ENCODE data around the gene CD80. TPM values are rescaled to one million over a fixed set of nuclear protein-coding genes. Genes with fewer than 3 reads are reported as not detected.
A peak's percentile ranks its signal among the peaks of the same experiment; 100 is the strongest.

CD80 gene
- total and polyA plus RNA-seq, 9 of the 15 experiments (the other 6 are each of a cell fraction or from before 2014, with no cell fraction given) = 3.0 to 8.2 (median 5.7) TPM

DNA sequence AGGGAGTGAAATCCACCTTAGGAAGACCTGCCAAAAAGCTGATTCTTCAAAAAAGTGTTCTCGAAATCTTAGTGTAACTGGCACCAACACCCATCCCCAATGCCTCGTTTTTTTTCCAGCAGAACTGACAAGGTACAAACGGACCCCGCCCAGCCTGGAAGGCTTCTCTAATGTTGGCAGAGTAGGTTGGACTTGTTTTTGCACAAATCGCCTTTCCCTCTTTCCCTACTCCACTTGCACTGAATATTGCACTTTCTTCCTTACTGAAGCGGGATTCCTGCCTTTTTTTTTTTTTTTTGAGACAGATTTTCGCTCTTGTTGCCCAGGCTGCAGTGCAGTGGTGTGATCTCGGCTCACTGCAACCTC, 61.6 kb downstream of the CD80 start:
- H2AFZ ChIP-seq (ENCODE audit: low read depth, low read length) = peak overlapping the region; percentile 81
- no peak for TF ChIP-seq TCFL5 (CRISPR knock-in tag; conservative IDR thresholded peaks at IDR 0.05)
- peak; percentile 61; the same call in 1 of the 2 replicates for TF ChIP-seq HDGF (IDR thresholded peaks at IDR 0.05)
- no peak for TF ChIP-seq DNMT1 (IDR thresholded peaks at IDR 0.05)
- no peak for TF ChIP-seq CREB1 (IDR thresholded peaks at IDR 0.05)
- no peak for TF ChIP-seq CREB1 (CRISPR knock-in tag; IDR thresholded peaks at IDR 0.05)
- peak; percentile 33; the same call in 1 of the 2 replicates for TF ChIP-seq ZNF766 (CRISPR knock-in tag; conservative IDR thresholded peaks at IDR 0.05)
- TF ChIP-seq EWSR1 (IDR thresholded peaks at IDR 0.05; ENCODE audit: borderline replicate concordance, low read depth, partially characterized antibody) = no peak
- peak; percentile 46 for TF ChIP-seq ZNF316 (IDR thresholded peaks at IDR 0.05)
- TF ChIP-seq, protein P1, sequence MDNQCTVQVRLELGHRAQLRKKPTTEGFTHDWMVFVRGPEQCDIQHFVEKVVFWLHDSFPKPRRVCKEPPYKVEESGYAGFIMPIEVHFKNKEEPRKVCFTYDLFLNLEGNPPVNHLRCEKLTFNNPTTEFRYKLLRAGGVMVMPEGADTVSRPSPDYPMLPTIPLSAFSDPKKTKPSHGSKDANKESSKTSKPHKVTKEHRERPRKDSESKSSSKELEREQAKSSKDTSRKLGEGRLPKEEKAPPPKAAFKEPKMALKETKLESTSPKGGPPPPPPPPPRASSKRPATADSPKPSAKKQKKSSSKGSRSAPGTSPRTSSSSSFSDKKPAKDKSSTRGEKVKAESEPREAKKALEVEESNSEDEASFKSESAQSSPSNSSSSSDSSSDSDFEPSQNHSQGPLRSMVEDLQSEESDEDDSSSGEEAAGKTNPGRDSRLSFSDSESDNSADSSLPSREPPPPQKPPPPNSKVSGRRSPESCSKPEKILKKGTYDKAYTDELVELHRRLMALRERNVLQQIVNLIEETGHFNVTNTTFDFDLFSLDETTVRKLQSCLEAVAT (IDR thresholded peaks at IDR 0.05) = 0 out of 4 replicates have a peak, but pooled peaks of 1 of the 2 experiments have one; percentile 32
- TF ChIP-seq, protein P2, sequence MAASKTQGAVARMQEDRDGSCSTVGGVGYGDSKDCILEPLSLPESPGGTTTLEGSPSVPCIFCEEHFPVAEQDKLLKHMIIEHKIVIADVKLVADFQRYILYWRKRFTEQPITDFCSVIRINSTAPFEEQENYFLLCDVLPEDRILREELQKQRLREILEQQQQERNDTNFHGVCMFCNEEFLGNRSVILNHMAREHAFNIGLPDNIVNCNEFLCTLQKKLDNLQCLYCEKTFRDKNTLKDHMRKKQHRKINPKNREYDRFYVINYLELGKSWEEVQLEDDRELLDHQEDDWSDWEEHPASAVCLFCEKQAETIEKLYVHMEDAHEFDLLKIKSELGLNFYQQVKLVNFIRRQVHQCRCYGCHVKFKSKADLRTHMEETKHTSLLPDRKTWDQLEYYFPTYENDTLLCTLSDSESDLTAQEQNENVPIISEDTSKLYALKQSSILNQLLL (CRISPR knock-in tag; IDR thresholded peaks at IDR 0.05; ENCODE audit: borderline replicate concordance) = no peak
- peak; percentile 73 for TF ChIP-seq CHD1 (IDR thresholded peaks at IDR 0.05; ENCODE audit: low read length)

More for the DNA sequence above, 61.6 kb downstream of the CD80 start:
- FAIRE-seq (no peak), DNase-seq (ENCODE audit: extremely low read depth in 1 of 4, low spot score in 3 of 4) (peak in 2 of 4 experiments; percentile 11 to 41), ATAC-seq (peak; percentile 9)
- H4K20me1 ChIP-seq (replicated peaks; ENCODE audit: control insufficient read depth, insufficient read depth, low read length) = no peaks in the 10 kb centered on the region
- H3K79me2 ChIP-seq (ENCODE audit: control insufficient read depth, insufficient read depth, low read length) = peaks cover 48% of the 10 kb centered on the region
- H3K9ac ChIP-seq (ENCODE audit: insufficient read depth in 1 of 2, low read depth in 2 of 2, low read length in 2 of 2) = peak overlapping the region; percentile 90 to 98
- 0% methylated on average over 5 of the region's 8 CpGs for WGBS (ENCODE audit: insufficient coverage, low coverage, missing lambda C conversion rate)
- intact Hi-C loops (cut with micrococcal nuclease) (loop anchor here (2.0 to 5.0 kb wide), 2 partner anchors 36 to 61 kb away; partner anchors contain the start of genes CD80 and TMEM39A), in situ Hi-C loops (cut with MboI) (no loop called here)
- peak overlapping the region; percentile 70 for H3K4me3 ChIP-seq
- no peaks in the 10 kb centered on the region; a peak in 1 of 5 replicates for H3K4me1 ChIP-seq (replicated peaks in 1 of 2; ENCODE audit: control insufficient read depth in 2 of 2, insufficient read depth in 2 of 2, low read length in 2 of 2)
- ChIA-PET POLR2A (interaction anchor here (0.6 to 1.9 kb wide), 7 partner anchors 10 to 207 kb away, joined by 3 to 12 read pairs (median 4); partner anchors contain the start of gene TMEM39A), CTCF (ENCODE audit: low intra/inter-chr PET ratio) (no interaction called here)
- peak overlapping the region; percentile 87 for H3K4me2 ChIP-seq (ENCODE audit: insufficient read depth, low read length)
- no peaks in the 10 kb centered on the region for H3K9me1 ChIP-seq (ENCODE audit: control insufficient read depth, insufficient read depth, low read length)
- no peaks in the 10 kb centered on the region for H3K9me3 ChIP-seq (replicated peaks; ENCODE audit: control insufficient read depth, insufficient read depth, low read depth, low read length)
- no peaks in the 10 kb centered on the region for H3K27me3 ChIP-seq (ENCODE audit: control insufficient read depth in 2 of 2, insufficient read depth in 2 of 2, low read length in 2 of 2)
- H3K27ac ChIP-seq (ENCODE audit: extremely low read depth, low read depth, low read length) = peak overlapping the region; percentile 94
- peaks cover 15% of the 10 kb centered on the region; the same call in 2 of the 3 replicates for H3K36me3 ChIP-seq (ENCODE audit: control insufficient read depth, insufficient read depth, low read length)
- BruUV-seq (replicated peaks) = TSS peak; percentile 96

Data from K562 (cell line).